ENCODE results near the gene USP28.
"Not testable (repeated sequence)": the region's sequence is repeated elsewhere in the genome, so short reads cannot be mapped to it uniquely, and the experiment has no call there.

Gene USP28

GRCh38 chr11:113875234-113876073 lies at the start of gene USP28:
TSS of gene USP28 (minus strand) at chr11:113875572. CDS start at chr11:113875501, 71 bp downstream.
- peak; percentile 94 for DNase-seq

DNA sequence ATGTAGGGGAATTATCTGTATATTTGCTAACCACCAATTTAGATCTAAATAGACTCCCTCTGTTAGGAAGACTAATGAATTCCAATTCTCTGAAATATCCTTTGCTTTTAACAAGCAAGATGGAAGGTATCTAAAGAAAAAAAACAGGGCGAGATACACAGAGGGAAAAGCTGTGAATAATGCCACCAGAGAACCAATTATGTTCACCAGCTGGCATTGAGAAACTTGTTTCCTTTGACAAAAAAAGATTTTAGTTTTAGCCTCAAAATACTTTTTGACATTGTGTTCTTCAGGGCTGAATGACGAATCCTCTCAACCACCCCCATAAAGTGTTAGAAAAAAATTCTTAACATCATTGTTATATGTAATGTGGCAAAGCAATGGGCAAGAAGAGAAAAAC lies 48.2 kb upstream of the USP28 start:
- DNase-seq, result no peak

DNA sequence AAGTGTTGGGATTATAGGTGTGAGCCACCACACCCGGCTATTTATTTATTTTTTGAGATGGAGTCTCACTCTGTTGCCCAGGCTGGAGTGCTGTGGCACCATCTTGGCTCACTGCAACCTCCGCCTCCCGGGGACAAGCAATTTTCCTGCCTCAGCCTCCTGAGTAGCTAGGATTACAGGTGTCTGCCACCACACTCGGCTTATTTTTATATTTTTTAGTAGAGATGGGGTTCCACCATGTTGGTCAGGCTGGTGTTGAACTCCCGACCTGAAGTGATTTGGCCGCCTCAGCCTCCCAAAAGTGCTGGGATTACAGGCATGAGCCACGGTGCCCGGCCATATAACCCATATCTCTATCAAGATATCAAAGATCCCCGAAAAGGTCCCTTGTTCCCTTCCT lies 36.1 kb upstream of the USP28 start:
- not testable (repeated sequence) for DNase-seq

DNA sequence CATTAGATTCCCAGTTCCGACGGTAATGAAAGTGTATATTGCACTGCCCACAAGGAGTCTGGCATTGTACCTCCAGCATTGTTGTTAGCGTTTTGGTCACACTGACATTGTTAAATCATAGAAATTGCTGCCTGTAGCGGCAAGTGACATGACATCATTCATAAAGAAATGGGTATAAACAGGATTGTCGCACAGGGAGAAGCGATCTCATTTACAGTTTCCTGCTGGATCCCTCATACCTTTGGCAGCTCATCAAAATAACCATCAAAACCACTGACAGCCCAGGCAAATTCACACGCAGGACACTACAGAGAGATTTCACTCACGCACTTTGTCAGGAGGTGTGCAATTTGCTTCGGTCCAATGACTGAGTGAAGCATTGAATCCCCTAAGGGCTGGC lies 32.7 kb upstream of the USP28 start:
- DNase-seq, result no peak

DNA sequence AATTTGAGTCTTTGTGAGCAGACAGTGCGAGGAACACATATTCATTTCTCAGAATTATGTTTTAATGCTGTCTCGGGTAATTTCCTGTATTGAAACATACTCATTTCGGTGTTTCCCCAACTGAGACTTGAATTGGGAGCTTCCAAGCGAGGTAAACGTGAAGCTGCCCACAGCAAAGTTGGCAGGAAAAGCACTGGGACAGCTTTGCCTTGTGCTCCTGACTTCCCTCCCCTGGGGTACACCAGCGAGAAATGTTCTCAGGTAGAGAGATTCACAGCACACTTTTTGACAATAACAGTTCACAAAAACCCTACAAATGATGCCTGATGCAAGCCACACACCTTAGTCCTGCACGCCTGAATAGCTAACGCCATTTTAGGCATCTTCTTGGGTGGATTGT lies 32.3 kb upstream of the USP28 start:
- DNase-seq, result no peak

GRCh38 chr11:113907152-113907551 lies 31.8 kb upstream of the USP28 start:
- no peak for DNase-seq

- no peak for DNase-seq
Observed at GRCh38 chr11:113906516-113906915, 31.1 kb upstream of the USP28 start.

DNA sequence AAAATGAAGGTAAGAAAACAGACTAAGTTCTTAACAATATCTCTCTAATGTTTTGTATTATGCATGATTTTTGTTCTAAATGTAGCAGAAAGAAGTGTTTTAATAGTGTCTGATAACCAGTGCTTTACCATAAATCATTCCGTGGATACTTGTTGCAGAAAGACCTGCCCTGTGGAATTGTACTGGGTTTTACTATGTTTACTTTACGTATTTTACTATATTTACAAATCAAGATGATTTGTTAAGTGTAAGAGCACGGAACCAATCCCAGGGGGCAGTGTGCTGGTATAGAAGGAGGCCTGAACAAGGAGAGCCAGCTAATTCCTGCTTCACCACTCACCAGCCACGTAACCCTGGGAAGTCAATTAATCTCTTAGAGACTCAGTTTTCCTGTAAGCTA lies 30.7 kb upstream of the USP28 start:
- DNase-seq, result peak; percentile 3

DNA sequence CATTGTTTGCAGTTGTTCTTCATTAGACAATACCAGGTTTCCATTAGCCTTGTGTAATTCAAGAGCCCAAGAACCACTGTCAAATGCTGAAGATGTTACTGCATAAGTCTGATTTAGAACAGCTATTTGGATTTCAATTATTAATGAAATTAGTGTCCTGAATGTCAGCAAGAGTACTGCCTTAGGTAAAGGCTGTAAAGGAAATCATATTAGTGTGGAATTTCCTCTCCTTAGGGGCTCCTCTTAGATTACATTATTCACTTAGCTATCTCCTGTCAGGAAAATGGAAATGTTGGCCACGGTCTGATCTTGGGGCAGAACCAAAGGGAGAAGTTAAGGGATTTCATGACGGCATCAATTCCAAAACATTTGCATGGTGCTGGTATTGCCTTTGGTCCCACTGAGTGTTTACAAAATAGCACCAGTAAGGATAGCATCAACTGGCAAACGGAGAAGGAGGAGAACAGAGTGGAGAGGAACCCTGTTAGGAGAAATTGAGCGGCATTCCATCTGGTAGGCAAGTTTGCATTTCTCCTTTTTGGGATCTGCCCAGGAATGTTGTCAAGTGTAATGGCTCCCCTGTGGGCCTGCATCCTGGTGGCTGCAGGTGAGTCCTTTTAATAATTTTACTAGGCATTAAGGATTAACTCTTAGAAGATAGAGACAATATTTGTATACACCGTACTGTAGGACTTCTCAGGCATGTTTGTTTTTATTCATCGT lies 29.2 kb upstream of the USP28 start, which contains the start of gene HTR3B:
HTR3B (plus strand) TSS at position 418 of the 723 bp plus-strand sequence; CDS start at position 556, 138 bp downstream.
- DNase-seq, result no peak

GRCh38 chr11:113901141-113901540 lies 25.8 kb upstream of the USP28 start:
- DNase-seq, result no peak

- DNase-seq, result peak; percentile 17
Observed at GRCh38 chr11:113896156-113896879, 20.9 kb upstream of the USP28 start.

DNA sequence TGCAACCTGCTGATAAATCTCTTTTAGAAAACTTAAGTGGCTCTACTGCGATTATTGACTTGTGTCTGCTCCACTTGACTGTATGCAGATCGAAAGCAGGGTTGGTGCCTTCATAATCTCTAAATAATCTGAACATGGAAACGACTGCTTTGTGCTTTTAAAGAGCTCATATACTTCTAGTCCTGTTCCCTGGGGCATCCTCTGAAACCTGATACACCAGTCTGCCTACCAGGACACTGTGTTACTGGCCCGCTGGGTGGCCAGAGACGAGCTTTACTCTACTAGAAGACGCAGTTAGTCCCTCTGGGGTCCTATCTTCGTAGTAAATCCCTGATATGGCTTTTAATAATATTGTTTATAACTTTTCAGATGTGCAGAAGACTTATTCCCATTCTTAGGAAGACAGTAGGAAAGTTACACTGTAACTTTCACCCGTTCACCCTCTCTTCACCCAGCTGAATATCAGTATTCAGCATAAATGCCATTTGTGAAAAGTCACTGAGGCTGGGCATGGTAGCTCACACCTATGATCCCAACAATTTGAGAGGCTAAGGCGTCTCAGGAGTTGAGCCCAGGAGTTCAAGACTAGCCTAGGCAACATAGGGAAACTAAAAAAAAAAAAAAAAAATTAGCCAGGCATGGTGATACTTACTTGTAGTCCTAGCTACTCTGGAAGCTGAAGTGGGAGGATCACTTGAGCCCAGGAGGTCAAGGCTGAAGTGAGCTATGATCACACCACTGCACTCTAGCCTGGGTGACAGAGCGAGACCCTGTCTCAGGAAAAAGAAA lies 20.2 kb upstream of the USP28 start:
- no peak for DNase-seq

DNA sequence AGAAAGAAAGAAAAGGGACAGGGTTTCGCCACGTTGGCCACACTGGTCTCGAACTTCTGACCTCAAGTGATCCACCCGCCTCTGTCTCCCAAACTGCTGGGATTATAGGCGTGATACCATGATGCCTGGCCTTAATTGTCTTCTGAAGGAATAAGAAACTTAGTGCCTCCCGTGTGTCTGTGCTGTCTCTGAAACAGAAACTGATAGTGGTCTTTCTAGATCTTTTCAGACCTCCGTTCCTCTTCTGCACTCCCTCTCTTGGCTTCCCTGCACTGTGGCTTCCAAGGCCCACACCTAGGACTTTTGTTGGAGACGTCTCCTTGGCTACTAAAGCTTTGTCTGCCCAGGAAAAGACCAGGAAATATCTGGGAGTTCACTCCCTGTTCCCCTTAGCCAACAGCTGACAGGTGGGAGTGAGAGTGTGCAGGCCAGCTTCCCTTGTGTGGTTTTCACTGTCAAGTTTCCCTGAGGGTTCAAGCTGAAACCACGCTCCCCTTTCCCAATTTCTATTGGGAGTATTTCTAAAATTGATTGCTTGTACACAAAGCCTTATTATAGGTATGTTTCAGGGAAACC lies 19.1 kb upstream of the USP28 start:
- DNase-seq, result no peak

DNA sequence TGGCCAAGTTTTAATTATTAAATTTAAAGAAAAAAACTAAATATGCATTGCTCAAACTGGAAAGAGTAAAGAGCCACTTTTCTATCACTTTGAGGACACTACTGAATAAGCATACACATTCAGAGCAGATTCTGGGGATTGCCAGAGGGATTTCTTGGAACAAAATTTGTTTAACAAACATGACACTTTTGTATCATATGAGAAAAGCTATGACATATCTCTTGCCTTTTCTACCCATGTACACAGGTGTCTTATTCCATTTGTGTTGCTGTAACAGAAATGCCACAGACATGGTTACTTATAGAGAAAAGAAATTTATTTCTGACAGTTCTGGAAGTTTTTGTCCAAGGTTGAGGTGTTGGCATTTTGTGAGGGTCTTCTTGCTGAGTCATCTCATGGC lies 13.5 kb upstream of the USP28 start:
- DNase-seq, result no peak

- DNase-seq, result no peak
Observed at GRCh38 chr11:113885897-113886296, 10.5 kb upstream of the USP28 start.

GRCh38 chr11:113884361-113884836 lies 9.0 kb upstream of the USP28 start:
- peak; percentile 59 for DNase-seq

DNA sequence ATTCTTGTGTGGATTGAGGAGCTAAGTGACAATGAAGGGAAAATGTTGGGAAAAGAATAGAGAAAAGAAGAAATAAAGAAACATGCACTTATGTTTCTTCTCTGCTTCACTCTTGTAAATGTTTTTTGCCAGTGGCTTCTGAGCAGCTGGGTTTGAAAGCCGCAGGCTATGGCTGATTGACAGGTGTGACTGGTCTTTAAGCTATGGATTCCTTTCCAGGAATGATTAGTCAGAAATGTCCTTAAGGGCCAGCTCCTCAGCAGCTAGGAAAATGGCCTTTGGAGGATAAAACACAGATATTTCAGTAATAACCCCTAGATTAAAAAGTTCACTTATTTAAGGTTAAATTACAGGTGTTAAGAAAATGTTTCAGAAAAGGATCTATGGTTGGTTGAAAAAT lies 6.5 kb upstream of the USP28 start:
- DNase-seq, result no peak

- DNase-seq, result no peak
Observed at GRCh38 chr11:113880971-113881370, 5.6 kb upstream of the USP28 start.

- DNase-seq, result not testable (repeated sequence)
Observed at GRCh38 chr11:113879446-113879845, 4.1 kb upstream of the USP28 start.

DNA sequence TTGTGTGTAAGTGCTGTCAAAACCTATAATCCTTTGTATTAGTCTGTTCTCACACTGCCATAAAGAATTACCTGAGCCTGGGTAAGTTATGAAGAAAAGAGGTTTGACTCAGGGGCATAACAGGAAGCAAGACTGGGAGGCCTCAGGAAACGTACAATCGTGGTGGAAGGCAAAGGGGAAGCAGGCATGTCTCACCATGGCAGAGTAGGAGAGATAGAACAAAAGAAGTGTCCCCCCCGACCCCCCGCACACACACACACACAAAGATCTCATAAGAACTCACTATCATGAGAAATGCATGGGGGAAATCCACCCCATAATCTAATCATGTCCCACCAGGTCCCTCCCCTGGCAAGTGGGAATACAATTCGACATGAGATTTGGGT lies 2.3 kb upstream of the USP28 start:
- DNase-seq, result no peak

- DNase-seq, result no peak
Observed at GRCh38 chr11:113876798-113877669, 1.7 kb upstream of the USP28 start.

Measured in fibroblast of skin of right quadriceps (primary cell).